K562 (cell line): ENCODE measurements around the gene PHF10.

Experiments used
- CHD7 ChIP-seq: fragments of 200-600 bp; sonication (generic); IDR thresholded peaks from one replicate; pipeline ENCODE4 v1.6.1; 2012; ENCODE audit warnings: mild to moderate bottlenecking, low read depth, low read length, inconsistent platforms
- ELF1 ChIP-seq: fragments of 200-800 bp; sonication (Bioruptor generic); IDR thresholded peaks from 2 replicates; pipeline ENCODE4 v1.6.1; 2016; ENCODE audit warnings: missing genetic modification characterization, missing compliant biosample characterization
- EZH2 ChIP-seq: IDR thresholded peaks from 2 replicates; pipeline ENCODE4 v1.6.1; 2012; ENCODE audit warnings: low read depth, mild to moderate bottlenecking, inconsistent platforms, low read length, borderline replicate concordance
- FOXK1 ChIP-seq: sonication (generic); formaldehyde crosslinking; IDR thresholded peaks from 2 replicates; pipeline ENCODE4 v1.8.0; 2022; ENCODE audit warnings: missing genetic modification reagents, mild to moderate bottlenecking, borderline replicate concordance
- MTA3 ChIP-seq: fragments of 450-650 bp; formaldehyde crosslinking; IDR thresholded peaks from 2 replicates; pipeline ENCODE4 v1.6.1; 2017; ENCODE audit warnings: mild to moderate bottlenecking, borderline replicate concordance
- NFATC3 ChIP-seq: fragments of 450-650 bp; IDR thresholded peaks from 2 replicates; pipeline ENCODE4 v1.6.1; 2017; ENCODE audit warnings: mild to moderate bottlenecking
- NR2C2 ChIP-seq, 2 experiments: fragments of 200-800 bp in 1 of 2; sonication (Bioruptor generic) in 1 of 2; sonication (generic) in 1 of 2; formaldehyde crosslinking in 1 of 2; IDR thresholded peaks; 2 replicates each; pipeline versions ENCODE4 v1.6.1 to v1.8.0; 2016 to 2022; ENCODE audit warnings: mild to moderate bottlenecking in 1 of 2, missing compliant biosample characterization in 1 of 2, missing genetic modification characterization in 1 of 2, missing genetic modification reagents in 1 of 2
- NUFIP1 ChIP-seq: fragments of 450-650 bp; IDR thresholded peaks from 2 replicates; pipeline ENCODE4 v1.6.1; 2018; ENCODE audit not compliant: partially characterized antibody
- PTRF ChIP-seq: fragments of 450-650 bp; IDR thresholded peaks from 2 replicates; pipeline ENCODE4 v1.6.1; 2016; ENCODE audit warnings: mild to moderate bottlenecking, missing genetic modification characterization, missing compliant biosample characterization
- TAF7 ChIP-seq: fragments of 450-650 bp; IDR thresholded peaks from 2 replicates; pipeline ENCODE4 v1.6.1; 2016; ENCODE audit warnings: missing genetic modification characterization, missing compliant biosample characterization
- TOE1 ChIP-seq, 2 experiments: fragments of 450-650 bp in 1 of 2; sonication (generic) in 1 of 2; formaldehyde crosslinking in 1 of 2; IDR thresholded peaks; 2 replicates each; pipeline versions ENCODE4 v1.7.1 to v1.8.0; 2016 to 2022; ENCODE audit warnings: borderline replicate concordance in 2 of 2, mild to moderate bottlenecking in 2 of 2, antibody characterized with exemption in 1 of 2, inconsistent platforms in 1 of 2, low read depth in 1 of 2, missing genetic modification reagents in 1 of 2, moderate library complexity in 1 of 2
- ZHX1 ChIP-seq: fragments of 150-350 bp; conservative IDR thresholded peaks from 2 replicates; pipeline ENCODE4 v1.6.1; 2014; ENCODE audit warnings: low read length

- TF ChIP-seq PTRF (tag) = no peak
- TF ChIP-seq ELF1 (tag) = no peak
- TF ChIP-seq TAF7 = no peak
- no peak for TF ChIP-seq FOXK1
- TF ChIP-seq ZHX1 = no peak
- TF ChIP-seq NUFIP1 = no peak
- TF ChIP-seq MTA3 = no peak
- no peak for TF ChIP-seq CHD7
- no peak for TF ChIP-seq NFATC3
- TF ChIP-seq EZH2 = no peak
- TF ChIP-seq TOE1 (IDR thresholded peaks at IDR 0.05; ENCODE audit: borderline replicate concordance) = no peak
- no peak for TF ChIP-seq TOE1 (CRISPR knock-in tag; IDR thresholded peaks at IDR 0.05; ENCODE audit: borderline replicate concordance, low read depth)
- no peak for TF ChIP-seq NR2C2 (CRISPR knock-in tag; IDR thresholded peaks at IDR 0.05)
- TF ChIP-seq NR2C2 (tag; IDR thresholded peaks at IDR 0.05) = no peak
Observed at GRCh38 chr6:169685860-169686259, 38.4 kb downstream of the PHF10 start.
